EL (cell line): ENCODE results near the gene RMI1.
"Not testable (repeated sequence)": the region's sequence is repeated elsewhere in the genome, so short reads cannot be mapped to it uniquely, and the experiment has no call there.

ENCODE experiments used
- DNase-seq: peaks from one replicate; pipeline ENCODE4 v3.0.0-alpha.2; 2016

RMI1 gene

DNA sequence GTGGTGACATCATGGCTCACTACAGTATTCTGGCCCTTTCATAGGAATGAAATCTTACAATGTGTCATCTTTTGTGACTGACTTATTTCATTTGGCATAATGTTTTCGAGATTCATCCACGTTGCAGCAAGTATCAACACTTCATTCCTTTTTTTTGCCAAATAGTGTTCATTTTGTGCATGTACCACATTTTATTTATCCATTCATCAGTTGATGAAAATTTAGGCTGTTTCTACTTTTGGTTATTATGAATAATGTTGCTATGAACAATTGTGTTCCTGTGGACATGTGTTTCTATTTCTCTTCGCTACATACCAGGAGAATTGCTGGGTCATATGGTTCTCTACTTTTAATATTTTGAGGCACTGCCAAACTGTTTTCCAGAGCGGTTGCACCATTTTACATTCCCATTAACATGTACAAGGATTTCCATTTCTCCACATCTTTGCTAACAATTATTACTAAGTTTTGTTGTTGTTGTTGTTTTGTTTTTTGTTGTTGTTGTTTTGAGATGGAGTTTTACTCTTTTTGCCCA is 43.5 kb downstream of the RMI1 start:
- DNase-seq: no peak

DNA sequence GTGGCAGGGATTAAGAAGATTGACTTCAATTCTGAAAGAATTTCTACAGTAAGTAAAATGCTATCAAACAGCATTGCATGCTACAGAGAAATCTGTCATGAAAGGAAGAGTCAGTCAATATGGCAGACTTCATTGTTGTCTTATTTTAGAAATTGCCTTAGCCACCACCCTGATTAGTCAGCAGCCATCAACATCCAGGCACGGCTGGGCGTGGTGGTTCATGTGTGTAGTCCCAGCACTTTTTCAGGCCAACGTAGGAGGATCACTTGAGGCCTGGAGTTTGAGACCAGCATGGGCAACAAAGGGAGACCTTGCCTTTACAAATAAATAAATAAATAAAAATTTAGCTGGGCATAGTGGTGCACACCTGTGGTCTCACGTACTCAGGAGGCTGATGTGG is 46.6 kb downstream of the RMI1 start:
- no peak for DNase-seq

DNA sequence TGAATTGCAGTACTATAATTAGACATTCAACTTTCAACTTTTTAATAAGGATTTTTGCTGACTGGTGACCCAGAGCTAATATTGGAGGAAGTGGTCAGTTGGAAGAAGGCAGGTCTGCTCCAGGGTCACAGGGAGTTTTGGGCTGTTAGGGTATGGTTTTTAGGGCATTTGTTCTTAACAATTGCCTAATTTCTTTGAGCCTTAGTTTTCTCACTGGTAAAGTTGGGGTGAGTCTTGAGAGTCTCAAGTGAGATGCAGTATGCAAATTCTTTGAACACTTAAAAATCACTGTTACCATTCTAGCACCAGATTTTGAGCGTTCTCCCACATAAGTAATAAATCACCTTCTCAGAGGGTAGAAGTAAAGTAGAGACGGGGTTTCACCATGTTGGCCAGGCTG is 50.9 kb downstream of the RMI1 start:
- no peak for DNase-seq

DNA sequence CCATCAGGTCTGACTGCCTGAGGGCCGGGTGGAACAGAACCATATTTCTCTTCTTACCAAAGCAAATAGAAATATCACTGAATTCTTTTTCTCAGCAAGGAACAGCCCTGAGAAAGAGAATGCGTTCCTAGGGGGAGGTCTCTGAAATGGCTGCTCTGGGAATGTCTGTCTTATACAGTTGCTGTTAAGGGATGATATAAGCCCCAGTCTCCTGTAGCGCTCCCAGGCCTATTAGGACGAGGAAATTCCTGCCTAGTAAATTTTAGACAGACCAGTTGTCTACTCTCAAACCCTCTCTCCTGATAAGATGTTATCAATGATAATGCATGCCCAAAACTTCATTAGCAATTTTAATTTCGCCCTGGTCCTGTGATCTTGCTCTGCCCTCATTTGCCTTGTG is 61.3 kb downstream of the RMI1 start:
- DNase-seq: not testable (repeated sequence)

DNA sequence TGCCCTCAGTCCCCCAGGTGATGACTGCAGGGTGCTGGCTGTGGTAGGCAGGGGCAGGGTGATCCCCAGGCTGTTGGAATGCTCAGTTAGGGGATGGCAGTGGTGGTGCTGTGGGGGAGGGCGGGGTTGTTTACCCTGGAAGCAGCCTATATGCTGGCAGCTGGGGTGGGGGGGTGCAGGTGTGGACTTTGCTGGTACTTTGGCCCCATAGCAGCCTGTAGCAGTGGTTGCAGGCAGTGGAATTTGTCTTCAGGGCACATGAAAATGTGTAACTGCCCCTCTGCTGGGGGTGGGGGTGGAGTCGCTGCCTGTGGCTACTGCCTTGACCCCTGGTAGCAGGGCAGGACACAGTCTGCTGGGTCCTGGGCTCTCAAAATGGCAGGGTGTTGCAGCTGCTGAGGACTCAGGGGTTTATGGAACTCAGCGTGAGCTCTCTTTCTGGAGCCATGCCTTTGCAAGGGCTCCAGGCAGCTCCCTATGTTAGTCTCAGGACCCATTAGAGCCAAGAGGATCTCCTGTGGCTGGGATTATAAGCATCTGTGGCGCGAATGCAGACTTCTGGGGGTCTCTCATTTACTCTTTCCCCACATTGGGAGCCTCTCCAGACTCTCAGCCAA is 65.0 kb downstream of the RMI1 start:
- DNase-seq: no peak
